ENCODE results near the gene UPF3A. TPM values are rescaled to one million over a fixed set of nuclear protein-coding genes. Genes with fewer than 3 reads are reported as not detected.
"Not testable (repeated sequence)": the region's sequence is repeated elsewhere in the genome, so short reads cannot be mapped to it uniquely, and the experiment has no call there.

The UPF3A gene

GRCh38 chr13:114347256-114347655 is 65.9 kb downstream of the UPF3A start:
- not testable (repeated sequence) for H3K27ac ChIP-seq (ENCODE audit: low read length, poor library complexity, severe bottlenecking); H3K4ac ChIP-seq (ENCODE audit: low read depth in 1 of 2, low read length in 2 of 2); H3K4me3 ChIP-seq (ENCODE audit: insufficient read depth in 1 of 2, low read depth in 1 of 2, low read length in 2 of 2); H3K79me1 ChIP-seq (replicated peaks; ENCODE audit: low read length, poor library complexity, severe bottlenecking); H3K4me1 ChIP-seq (ENCODE audit: control insufficient read depth, insufficient read depth, low read depth, low read length); DNase-seq; H3K36me3 ChIP-seq (ENCODE audit: control insufficient read depth in 1 of 2, insufficient read depth in 2 of 2, low read depth in 1 of 2, low read length in 2 of 2); H4K91ac ChIP-seq (ENCODE audit: low read length); H3K4me2 ChIP-seq (ENCODE audit: low read length, poor library complexity, severe bottlenecking); H2BK120ac ChIP-seq (ENCODE audit: low read depth, low read length); H3K14ac ChIP-seq (ENCODE audit: low read length in 2 of 2); H3K27me3 ChIP-seq (ENCODE audit: control insufficient read depth in 1 of 2, insufficient read depth in 1 of 2, low read length in 2 of 2); H3K23ac ChIP-seq (ENCODE audit: low read length in 2 of 2); H4K8ac ChIP-seq (ENCODE audit: low read length); H2BK12ac ChIP-seq (ENCODE audit: low read length in 2 of 2); H2AFZ ChIP-seq (ENCODE audit: low read depth, low read length); H3K9me3 ChIP-seq (ENCODE audit: control insufficient read depth, low read length); H2BK15ac ChIP-seq (ENCODE audit: low read depth, poor library complexity, severe bottlenecking); H3K18ac ChIP-seq (ENCODE audit: low read depth in 1 of 2, low read length in 2 of 2); H2BK5ac ChIP-seq (ENCODE audit: low read depth, low read length, poor library complexity, severe bottlenecking); H3K9ac ChIP-seq (ENCODE audit: low read length); H2AK5ac ChIP-seq (ENCODE audit: low read length, severe bottlenecking)
- 100% methylated on average over 2 of the region's 3 CpGs for WGBS

GRCh38 chr13:114352763-114353162 is 71.4 kb downstream of the UPF3A start:
- H3K27ac ChIP-seq (ENCODE audit: low read length, poor library complexity, severe bottlenecking); H2AFZ ChIP-seq (ENCODE audit: low read depth, low read length); H3K4ac ChIP-seq (ENCODE audit: low read depth in 1 of 2, low read length in 2 of 2); H3K4me3 ChIP-seq (ENCODE audit: insufficient read depth in 1 of 2, low read depth in 1 of 2, low read length in 2 of 2); H3K23ac ChIP-seq (ENCODE audit: low read length in 2 of 2); H4K8ac ChIP-seq (ENCODE audit: low read length); H2BK120ac ChIP-seq (ENCODE audit: low read depth, low read length); H3K4me1 ChIP-seq (ENCODE audit: control insufficient read depth, insufficient read depth, low read depth, low read length); H3K9ac ChIP-seq (ENCODE audit: low read length); H2BK15ac ChIP-seq (ENCODE audit: low read depth, poor library complexity, severe bottlenecking); H3K36me3 ChIP-seq (ENCODE audit: control insufficient read depth in 1 of 2, insufficient read depth in 2 of 2, low read depth in 1 of 2, low read length in 2 of 2); H3K79me1 ChIP-seq (replicated peaks; ENCODE audit: low read length, poor library complexity, severe bottlenecking); H3K4me2 ChIP-seq (ENCODE audit: low read length, poor library complexity, severe bottlenecking); H2AK5ac ChIP-seq (ENCODE audit: low read length, severe bottlenecking); H3K14ac ChIP-seq (ENCODE audit: low read length in 2 of 2); H3K18ac ChIP-seq (ENCODE audit: low read depth in 1 of 2, low read length in 2 of 2); H3K9me3 ChIP-seq (ENCODE audit: control insufficient read depth, low read length); H2BK5ac ChIP-seq (ENCODE audit: low read depth, low read length, poor library complexity, severe bottlenecking); H4K91ac ChIP-seq (ENCODE audit: low read length); H3K27me3 ChIP-seq (ENCODE audit: control insufficient read depth in 1 of 2, insufficient read depth in 1 of 2, low read length in 2 of 2); H2BK12ac ChIP-seq (ENCODE audit: low read length in 2 of 2); DNase-seq: not testable (repeated sequence)
- 83% methylated on average over 12 of the region's 34 CpGs for WGBS

DNA sequence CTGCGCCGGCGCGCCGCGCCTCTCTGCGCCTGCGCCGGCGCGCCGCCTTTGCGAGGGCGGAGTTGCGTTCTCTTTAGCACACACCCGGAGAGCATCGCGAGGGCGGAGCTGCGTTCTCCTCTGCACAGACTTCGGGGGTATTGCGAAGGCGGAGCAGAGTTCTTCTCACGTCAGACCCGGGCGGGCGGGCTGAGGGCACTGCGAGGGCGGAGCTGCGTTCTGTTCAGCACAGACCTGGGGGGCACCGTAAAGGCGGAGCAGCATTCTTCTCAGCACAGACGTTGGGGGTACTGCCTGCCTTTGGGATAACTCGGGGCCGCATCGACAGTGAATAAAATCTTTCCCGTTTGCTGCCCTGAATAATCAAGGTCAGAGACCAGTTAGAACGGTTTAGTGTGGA is 72.0 kb downstream of the UPF3A start:
- H3K4me1 ChIP-seq (ENCODE audit: control insufficient read depth, insufficient read depth, low read depth, low read length); H3K4me2 ChIP-seq (ENCODE audit: low read length, poor library complexity, severe bottlenecking); H3K23ac ChIP-seq (ENCODE audit: low read length in 2 of 2); H3K36me3 ChIP-seq (ENCODE audit: control insufficient read depth in 1 of 2, insufficient read depth in 2 of 2, low read depth in 1 of 2, low read length in 2 of 2); H3K18ac ChIP-seq (ENCODE audit: low read depth in 1 of 2, low read length in 2 of 2); H3K79me1 ChIP-seq (replicated peaks; ENCODE audit: low read length, poor library complexity, severe bottlenecking); H3K14ac ChIP-seq (ENCODE audit: low read length in 2 of 2); H2BK120ac ChIP-seq (ENCODE audit: low read depth, low read length); H4K91ac ChIP-seq (ENCODE audit: low read length); H2AFZ ChIP-seq (ENCODE audit: low read depth, low read length); H3K27ac ChIP-seq (ENCODE audit: low read length, poor library complexity, severe bottlenecking); DNase-seq; H3K4me3 ChIP-seq (ENCODE audit: insufficient read depth in 1 of 2, low read depth in 1 of 2, low read length in 2 of 2); H3K4ac ChIP-seq (ENCODE audit: low read depth in 1 of 2, low read length in 2 of 2); H4K8ac ChIP-seq (ENCODE audit: low read length); H3K9ac ChIP-seq (ENCODE audit: low read length); H2BK12ac ChIP-seq (ENCODE audit: low read length in 2 of 2); H3K27me3 ChIP-seq (ENCODE audit: control insufficient read depth in 1 of 2, insufficient read depth in 1 of 2, low read length in 2 of 2); H2AK5ac ChIP-seq (ENCODE audit: low read length, severe bottlenecking); H2BK15ac ChIP-seq (ENCODE audit: low read depth, poor library complexity, severe bottlenecking); H3K9me3 ChIP-seq (ENCODE audit: control insufficient read depth, low read length); H2BK5ac ChIP-seq (ENCODE audit: low read depth, low read length, poor library complexity, severe bottlenecking): not testable (repeated sequence)
- WGBS = 95% methylated on average over 22 of the region's 38 CpGs

Small RNAs within 50 kb of the gene (small RNA-seq; reads per million reads assigned to genes)
- gene MIR4502 (ENCODE audit: low read depth) = not detected
- gene MIR548AR (ENCODE audit: low read depth) = not detected

All from mesenchymal stem cell (in vitro differentiated cells and primary cell).